ENCODE results near the gene SENP2.
"Not testable (repeated sequence)": the region's sequence is repeated elsewhere in the genome, so short reads cannot be mapped to it uniquely, and the experiment has no call there.

The SENP2 gene

GRCh38 chr3:185648396-185648795, 62.3 kb downstream of the SENP2 start:
- no peak for FAIRE-seq

DNA sequence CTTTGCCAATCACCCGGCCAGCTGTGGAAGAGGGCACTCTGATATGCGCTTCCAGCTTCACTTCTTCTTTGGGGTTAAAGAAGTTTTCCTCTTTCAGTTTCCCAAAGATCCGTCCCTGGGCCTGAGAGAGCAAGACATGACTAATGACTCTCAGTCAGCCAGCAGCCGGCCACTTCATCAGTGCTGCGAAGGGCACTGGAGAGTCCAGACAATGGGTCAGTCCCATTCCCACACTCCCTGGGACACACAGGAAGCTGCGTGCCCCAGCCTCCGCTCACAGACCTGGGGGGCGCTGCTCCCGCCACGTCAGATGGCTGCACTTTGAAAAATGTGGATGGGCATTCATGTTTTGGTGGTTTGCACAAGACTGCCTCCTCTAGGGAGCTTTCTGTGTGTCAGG, 63.3 kb downstream of the SENP2 start:
- FAIRE-seq = no peak

- FAIRE-seq = no peak
Observed at GRCh38 chr3:185651971-185652370, 65.9 kb downstream of the SENP2 start.

- no peak for FAIRE-seq
Observed at GRCh38 chr3:185653949-185654757, 68.1 kb downstream of the SENP2 start.

- no peak for FAIRE-seq
Observed at GRCh38 chr3:185654758-185655145, 68.7 kb downstream of the SENP2 start.

DNA sequence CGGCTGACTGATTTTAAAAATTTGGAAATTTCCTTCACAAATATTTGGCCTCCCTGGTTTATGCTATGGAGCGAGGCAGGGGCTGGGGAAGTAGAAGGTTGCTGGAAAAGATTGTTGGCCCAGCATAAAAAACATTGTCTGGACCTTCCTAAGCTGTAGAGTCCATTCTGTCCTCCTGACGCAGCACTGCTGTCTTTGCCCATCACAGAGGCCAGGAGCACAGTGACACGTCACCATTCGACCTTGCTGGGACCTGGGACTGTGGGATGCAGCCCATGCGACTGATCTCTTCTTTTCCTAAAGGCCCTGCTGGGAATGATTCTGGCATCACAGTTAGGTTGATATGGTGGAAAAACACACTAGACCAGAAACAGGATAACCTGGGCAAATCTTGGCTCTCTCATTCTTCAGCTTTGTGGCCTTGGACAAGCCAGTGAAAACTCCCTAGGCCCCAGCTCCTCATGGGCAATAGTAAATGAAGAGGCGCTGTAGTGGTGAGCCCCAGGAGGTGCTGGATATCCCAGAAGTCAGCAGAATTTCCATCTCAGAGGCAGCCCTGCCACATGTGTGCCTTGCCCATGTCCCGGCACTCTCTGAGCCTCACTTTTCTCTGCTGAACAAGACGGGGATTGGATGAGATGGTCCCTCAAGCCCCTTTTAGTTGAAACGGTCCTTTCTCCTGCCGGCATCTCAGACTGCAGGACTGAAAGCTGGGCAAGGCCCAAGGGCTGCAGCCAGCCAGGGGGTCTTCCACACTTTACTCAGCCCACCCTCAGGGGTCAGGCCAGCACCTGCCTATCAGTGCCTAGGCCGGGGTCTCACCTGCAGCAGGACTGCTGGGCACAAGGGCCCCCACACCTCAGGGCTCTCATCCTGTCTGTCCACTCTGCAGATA, 69.6 kb downstream of the SENP2 start:
- no peak for FAIRE-seq

- FAIRE-seq = no peak
Observed at GRCh38 chr3:185656321-185656840, 70.3 kb downstream of the SENP2 start.

- FAIRE-seq = no peak
Observed at GRCh38 chr3:185657211-185657610, 71.1 kb downstream of the SENP2 start.

GRCh38 chr3:185657691-185658503, 71.8 kb downstream of the SENP2 start:
- no peak for FAIRE-seq

DNA sequence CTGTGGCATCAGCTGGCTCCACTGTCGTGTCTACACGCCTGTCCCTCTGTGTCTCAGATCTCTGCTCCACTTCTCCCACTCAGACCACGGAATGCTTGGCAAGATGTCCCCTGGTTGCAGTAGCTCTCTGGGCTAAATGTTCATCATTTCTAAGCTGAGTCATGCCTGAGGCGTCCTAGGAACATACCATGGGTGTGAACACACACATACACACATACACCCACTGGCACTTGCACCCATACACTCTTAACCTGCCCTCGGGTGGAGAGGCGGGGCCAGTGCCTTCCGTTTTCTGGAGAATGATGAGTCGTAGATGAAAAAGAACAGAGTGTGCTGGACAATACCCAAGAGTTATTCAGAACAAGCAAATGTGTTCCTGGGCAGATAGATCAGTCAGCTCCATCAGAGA, 72.4 kb downstream of the SENP2 start:
- FAIRE-seq = no peak

- no peak for FAIRE-seq
Observed at GRCh38 chr3:185658943-185659342, 72.8 kb downstream of the SENP2 start.

DNA sequence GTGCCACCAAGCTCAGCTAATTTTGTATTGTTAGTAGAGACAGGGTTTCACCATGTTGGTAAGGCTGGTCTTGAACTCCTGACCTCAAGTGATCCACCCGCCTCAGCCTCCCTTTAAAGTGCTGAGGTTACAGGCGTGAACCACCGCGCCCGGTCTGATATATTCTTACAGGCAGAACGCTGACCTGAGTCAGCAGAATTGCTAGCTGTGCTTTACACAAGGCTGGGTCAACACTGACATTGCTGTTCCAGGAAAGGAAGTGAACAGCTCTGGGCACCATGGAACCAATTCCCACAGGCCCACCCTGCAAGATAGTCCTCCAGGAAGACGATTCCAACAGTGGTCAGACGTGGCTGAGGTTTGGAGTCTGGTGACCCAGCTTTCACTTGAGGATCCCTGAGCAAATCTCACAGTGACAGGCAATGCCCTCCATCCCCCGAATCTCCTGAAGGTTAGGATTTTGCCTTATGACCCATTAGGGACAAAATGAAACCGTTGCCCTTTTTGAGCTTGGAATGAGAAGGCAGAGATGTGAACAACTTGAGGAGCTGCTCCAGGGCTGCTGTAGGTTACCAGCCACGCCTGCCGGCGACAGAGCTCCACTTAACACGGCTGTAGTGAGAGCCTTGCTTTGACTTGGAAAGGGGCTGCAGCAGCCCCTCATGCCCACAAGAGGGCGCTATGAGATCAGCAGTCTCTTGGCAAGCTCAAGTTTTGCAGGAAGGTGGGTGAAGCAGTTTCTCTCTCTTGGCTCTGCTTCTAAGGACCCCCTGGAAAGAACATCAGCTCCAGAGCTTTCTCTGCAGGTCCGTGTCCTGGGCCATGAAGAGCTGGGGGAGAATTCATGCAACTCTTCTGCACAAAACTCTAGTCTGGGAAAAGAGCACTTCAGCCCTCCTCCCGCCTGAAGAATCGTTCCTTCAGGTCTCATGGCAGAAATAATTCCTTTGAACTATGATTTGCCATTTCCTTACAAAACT, 74.1 kb downstream of the SENP2 start:
- FAIRE-seq = no peak

DNA sequence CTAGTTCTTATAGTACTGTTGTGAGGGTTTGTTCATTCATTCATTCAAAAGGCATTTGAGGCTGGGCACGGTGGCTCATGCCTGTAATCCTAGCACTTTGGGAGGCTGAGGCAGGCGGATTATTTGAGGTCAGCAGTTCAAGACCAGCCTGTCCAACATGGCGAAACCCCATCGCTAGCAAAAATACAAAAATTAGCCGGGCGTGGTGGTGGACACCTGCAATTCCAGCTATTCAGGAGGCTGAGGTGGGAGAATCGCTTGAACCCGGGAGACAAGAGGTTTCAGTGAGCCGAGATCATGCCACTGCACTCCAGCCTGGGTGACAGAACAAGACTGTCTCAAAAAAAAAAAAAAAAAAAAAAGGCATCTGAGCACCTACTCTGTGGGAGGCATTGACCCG, 75.2 kb downstream of the SENP2 start:
- not testable (repeated sequence) for FAIRE-seq

GRCh38 chr3:185661772-185662171, 75.7 kb downstream of the SENP2 start:
- FAIRE-seq = no peak

DNA sequence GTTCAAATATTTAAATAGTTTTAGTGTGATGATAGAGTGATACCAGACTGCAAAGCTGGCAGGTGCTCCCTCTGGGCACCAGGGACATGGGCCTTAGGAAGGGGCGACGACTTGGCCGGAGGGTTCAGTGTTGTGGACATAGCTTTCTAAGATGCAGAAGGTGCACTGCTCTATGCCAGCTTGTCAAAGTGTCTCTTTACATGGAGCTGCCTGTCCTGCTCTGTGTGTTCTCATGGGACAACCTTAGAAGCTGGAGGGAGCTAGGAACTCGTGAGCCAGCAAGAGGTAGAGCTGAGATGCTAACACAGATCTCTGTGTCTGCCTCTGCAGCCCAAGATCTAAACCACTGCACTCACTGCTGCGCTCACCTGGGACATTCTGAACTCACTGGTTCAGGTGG, 77.8 kb downstream of the SENP2 start:
- no peak for FAIRE-seq

- no peak for FAIRE-seq
Observed at GRCh38 chr3:185667574-185667973, 81.5 kb downstream of the SENP2 start.

- FAIRE-seq = peak; percentile 73
Observed at GRCh38 chr3:185677146-185677829, 91.2 kb downstream of the SENP2 start.

GRCh38 chr3:185678027-185678426, 91.9 kb downstream of the SENP2 start:
- FAIRE-seq = no peak

DNA sequence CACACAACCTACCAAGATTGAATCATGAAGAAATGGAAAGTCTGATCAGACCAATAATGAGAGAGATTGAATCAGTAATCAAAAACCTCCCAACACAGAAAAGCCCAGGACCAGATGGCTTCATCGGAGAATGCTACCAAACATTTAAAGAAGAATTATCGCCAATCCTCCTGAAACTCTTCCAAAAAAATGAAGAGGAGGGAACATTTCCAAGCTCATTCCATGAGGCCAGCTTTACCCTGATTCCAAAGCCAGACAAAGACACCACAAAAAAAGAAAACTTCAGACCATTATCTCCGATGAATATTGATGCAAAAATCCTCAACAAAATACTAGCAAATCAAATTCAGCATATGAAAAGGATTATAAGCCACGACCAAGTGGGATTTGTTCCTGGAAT, 94.1 kb downstream of the SENP2 start:
- FAIRE-seq = no peak
